GM12875 (cell line): ENCODE data around the gene OTC.

Experiments
- H3K4me3 ChIP-seq: one replicate; pipeline ENCODE4 v1.5.1; 2011; ENCODE audit warnings: low read depth, low read length, control low read depth
- CTCF ChIP-seq: IDR thresholded peaks from 2 replicates; pipeline ENCODE4 v1.5.1; 2011; ENCODE audit warnings: low read depth, mild to moderate bottlenecking, control low read depth, inconsistent platforms, low read length, moderate library complexity, borderline replicate concordance; ENCODE audit not compliant: insufficient read depth

The OTC gene

GRCh38 chrX:38374431-38374830 lies 22.0 kb downstream of the OTC start:
- no peak overlapping the region for H3K4me3 ChIP-seq
- no peak for TF ChIP-seq CTCF

DNA sequence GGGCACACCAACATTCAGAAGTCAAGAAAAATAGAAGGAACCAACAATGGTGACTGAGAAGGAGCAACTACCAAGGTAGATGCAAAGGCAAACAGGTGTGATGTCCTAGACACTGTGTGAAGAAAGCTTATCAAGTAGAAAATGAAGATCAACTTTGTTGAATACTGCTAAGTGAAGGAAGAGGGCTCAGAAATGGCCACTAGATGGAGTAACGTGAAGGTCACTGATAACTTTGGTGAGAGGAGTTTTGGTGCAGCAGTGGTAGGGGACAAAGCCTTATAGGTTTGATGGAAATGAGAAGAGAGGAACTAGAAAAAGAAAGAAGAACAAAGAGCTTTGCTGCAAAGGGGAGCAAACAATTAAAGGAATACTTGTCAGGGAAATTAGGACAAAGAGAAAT lies 23.5 kb downstream of the OTC start:
- peak; percentile 52; the same call in 1 of the 2 replicates for TF ChIP-seq CTCF
- no peak overlapping the region for H3K4me3 ChIP-seq

DNA sequence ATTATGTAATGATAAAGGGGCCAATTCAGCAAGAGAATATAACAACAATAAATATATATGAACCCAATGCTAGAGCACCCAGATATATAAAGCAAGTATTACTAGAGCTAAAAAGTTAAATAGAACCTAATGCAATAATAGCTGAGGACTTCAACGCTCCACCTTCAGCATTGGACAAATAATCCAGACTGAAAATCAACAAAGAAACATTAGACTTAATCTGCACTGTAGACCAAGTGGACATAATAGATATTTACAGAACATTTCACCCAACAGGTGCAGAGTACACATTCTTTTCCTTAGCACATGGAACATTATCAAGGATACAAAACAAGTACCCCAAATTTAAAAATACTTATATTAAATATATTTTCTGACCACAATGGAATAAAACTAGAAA lies 24.3 kb downstream of the OTC start:
- H3K4me3 ChIP-seq: no peak overlapping the region
- no peak for TF ChIP-seq CTCF

GRCh38 chrX:38379088-38379487 lies 26.7 kb downstream of the OTC start:
- TF ChIP-seq CTCF: no peak
- H3K4me3 ChIP-seq: no peak overlapping the region

DNA sequence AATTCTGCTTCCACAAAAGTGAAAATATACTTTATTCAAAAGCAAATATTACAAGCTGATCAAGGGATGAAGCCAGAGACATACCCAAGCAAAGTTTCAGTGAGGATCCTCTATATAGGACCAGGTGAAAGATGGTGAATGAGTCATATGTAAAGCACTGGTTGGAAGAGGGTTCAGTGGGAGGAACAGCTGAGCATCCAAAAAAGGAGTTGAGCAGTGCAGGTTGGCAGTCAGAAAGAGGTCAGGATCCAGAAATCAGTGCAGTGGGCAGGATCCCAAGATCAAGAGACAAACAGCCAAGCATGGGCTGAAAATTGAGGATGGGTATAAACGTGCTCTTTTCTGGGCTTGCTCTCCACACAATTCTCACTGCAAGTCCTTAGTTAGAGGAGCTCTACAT lies 30.3 kb downstream of the OTC start:
- H3K4me3 ChIP-seq: no peak overlapping the region
- no peak for TF ChIP-seq CTCF

DNA sequence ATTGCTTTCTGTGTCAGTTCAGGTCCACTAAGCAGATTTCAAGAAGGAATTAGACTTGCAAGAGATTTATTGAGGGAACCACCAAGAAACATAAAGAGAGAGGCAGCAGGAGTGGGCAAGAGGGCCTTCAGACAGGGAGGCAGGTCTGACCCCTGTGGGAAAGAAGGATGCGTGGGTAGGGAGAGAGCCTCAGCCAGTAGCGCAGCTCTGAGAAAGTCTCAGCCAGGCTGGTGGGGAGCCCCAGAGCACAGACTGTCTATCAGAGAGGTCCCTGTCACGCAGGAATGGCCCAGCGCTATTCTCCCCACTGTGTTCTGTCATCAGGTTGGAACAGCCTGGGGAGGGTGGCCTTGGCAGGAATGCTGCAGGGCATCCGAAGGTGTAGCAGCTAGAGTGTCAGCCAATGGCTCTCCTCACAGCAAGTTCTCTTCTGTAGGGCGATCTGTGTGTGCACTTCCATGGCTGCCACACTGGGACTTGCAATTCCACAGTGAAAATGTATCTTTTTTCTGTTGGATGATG lies 48.0 kb downstream of the OTC start:
- H3K4me3 ChIP-seq: no peak overlapping the region
- no peak for TF ChIP-seq CTCF

DNA sequence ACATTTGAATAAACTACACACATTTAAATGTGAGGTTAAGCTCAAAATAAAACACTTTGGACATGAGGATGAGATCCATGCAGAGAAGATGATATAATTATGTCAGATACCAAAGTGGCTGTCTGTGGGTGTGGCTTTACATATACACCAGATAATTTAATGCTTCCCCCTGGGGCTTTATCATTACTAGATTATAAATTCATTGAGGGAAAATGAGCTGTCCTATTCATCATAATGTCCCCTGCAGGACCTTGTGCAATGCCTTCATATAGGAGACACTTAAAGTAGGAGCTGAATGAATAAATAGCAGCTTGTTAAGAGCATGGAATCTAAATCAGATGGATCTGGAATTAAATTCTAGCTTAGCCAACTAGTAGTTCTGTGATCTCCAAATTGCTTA lies 49.7 kb downstream of the OTC start:
- TF ChIP-seq CTCF: no peak
- no peak overlapping the region for H3K4me3 ChIP-seq
